Mammary epithelial cell (primary cell): ENCODE results near the gene INCENP.

Experiments
- EZH2 ChIP-seq: IDR thresholded peaks from 2 replicates; pipeline ENCODE4 v1.6.1; 2012; ENCODE audit warnings: low read length, inconsistent platforms, borderline replicate concordance
- TF ChIP-seq, protein P1 (sequence below), 2 donors: IDR thresholded peaks in 1 of 2; conservative IDR thresholded peaks in 1 of 2; 2 replicates each; pipeline ENCODE4 v1.5.1; 2011 to 2012; ENCODE audit warnings: inconsistent platforms in 2 of 2, low read length in 2 of 2, mild to moderate bottlenecking in 2 of 2, control low read depth in 1 of 2, low read depth in 1 of 2; ENCODE audit not compliant: insufficient read depth in 1 of 2; ENCODE audit errors: extremely low read depth in 1 of 2

DNA sequence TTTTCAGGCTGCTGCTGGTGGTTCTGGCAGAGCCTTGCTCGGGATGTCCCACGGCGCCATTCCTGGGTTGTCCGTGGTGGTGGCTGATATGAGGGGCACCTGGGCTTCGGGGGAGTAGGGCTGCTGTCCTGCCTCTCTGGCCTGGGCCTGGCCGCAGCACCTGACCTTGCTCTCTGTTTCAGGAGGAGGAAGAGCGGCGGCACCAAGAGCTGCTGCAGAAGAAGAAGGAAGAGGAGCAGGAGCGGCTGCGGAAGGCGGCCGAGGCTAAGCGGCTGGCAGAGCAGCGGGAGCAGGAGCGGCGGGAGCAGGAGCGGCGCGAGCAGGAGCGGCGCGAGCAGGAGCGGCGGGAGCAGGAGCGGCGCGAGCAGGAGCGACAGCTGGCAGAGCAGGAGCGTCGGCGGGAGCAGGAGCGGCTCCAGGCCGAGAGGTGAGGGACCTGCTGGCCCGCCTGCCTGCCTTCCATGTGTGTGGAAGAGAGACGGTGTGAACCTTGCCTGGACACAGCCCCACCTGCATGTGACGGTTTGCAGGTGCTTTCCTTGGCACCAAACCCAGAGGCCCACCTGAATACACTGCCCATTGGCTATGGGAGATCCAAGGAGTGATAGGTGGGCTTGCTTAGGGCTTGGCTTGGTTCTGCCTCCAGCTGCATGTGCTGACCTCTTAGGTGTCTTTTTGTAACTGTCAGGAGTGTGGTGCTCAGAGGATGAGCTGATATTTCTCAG lies 22.8 kb downstream of the INCENP start:
- TF ChIP-seq EZH2, result no peak
- TF ChIP-seq, protein P1, sequence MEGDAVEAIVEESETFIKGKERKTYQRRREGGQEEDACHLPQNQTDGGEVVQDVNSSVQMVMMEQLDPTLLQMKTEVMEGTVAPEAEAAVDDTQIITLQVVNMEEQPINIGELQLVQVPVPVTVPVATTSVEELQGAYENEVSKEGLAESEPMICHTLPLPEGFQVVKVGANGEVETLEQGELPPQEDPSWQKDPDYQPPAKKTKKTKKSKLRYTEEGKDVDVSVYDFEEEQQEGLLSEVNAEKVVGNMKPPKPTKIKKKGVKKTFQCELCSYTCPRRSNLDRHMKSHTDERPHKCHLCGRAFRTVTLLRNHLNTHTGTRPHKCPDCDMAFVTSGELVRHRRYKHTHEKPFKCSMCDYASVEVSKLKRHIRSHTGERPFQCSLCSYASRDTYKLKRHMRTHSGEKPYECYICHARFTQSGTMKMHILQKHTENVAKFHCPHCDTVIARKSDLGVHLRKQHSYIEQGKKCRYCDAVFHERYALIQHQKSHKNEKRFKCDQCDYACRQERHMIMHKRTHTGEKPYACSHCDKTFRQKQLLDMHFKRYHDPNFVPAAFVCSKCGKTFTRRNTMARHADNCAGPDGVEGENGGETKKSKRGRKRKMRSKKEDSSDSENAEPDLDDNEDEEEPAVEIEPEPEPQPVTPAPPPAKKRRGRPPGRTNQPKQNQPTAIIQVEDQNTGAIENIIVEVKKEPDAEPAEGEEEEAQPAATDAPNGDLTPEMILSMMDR (conservative IDR thresholded peaks at IDR 0.05 in 1 of 2, IDR thresholded peaks at IDR 0.05 in 1 of 2; ENCODE audit: extremely low read depth in 1 of 2, insufficient read depth in 1 of 2, low read depth in 1 of 2, low read length in 2 of 2), result no peak
